GM12892 (cell line): ENCODE data around the gene APOC1.

Experiments used
- POLR2A ChIP-seq: IDR thresholded peaks from 2 replicates; pipeline ENCODE4 v1.6.1; 2011; ENCODE audit warnings: low read depth, low read length, control low read depth
- POLR2AphosphoS5 ChIP-seq: IDR thresholded peaks from 2 replicates; pipeline ENCODE4 v1.6.1; 2011; ENCODE audit warnings: low read depth, low read length, control low read depth
- TAF1 ChIP-seq: IDR thresholded peaks from 2 replicates; pipeline ENCODE4 v1.6.1; 2011; ENCODE audit warnings: low read depth, mild to moderate bottlenecking, control low read depth, low read length, borderline replicate concordance

- TF ChIP-seq TAF1 (no peak), POLR2A (no peak), POLR2AphosphoS5 (no peak)
Observed at GRCh38 chr19:44872661-44873060, 41.7 kb upstream of the APOC1 start.
